GM18909 (cell line): ENCODE data around the gene NDEL1.

Experiments
- ATAC-seq: cut with Tn5 transposase; IDR thresholded peaks from one replicate; pipeline ENCODE4 v1.9.1; 2021; ENCODE audit warnings: mild to moderate bottlenecking; ENCODE audit not compliant: unreplicated experiment, poor library complexity

The NDEL1 gene

GRCh38 chr17:8475227-8475626, 39.5 kb downstream of the NDEL1 start:
- no peak for ATAC-seq

GRCh38 chr17:8475781-8476180, 40.1 kb downstream of the NDEL1 start:
- no peak for ATAC-seq

DNA sequence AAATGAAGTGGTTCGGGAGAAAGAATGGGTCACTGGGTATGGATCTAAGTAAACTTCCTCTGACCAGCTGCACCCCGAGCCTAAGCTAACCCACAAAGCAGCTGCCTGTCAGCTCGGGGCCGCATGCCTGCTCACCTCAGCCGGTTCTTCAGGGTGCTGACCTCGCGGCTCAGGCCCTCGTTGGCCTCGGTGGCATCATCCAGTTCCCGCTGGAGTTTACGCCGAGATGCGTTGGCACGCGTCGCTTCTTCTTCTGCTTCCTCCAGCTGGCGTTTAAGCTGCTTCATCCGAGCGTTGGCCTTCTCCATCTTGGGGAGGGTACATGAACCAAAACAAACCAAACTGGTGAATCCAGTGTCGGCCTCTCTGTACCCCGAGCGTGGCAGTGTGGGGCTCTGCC, 41.1 kb downstream of the NDEL1 start:
- no peak for ATAC-seq

DNA sequence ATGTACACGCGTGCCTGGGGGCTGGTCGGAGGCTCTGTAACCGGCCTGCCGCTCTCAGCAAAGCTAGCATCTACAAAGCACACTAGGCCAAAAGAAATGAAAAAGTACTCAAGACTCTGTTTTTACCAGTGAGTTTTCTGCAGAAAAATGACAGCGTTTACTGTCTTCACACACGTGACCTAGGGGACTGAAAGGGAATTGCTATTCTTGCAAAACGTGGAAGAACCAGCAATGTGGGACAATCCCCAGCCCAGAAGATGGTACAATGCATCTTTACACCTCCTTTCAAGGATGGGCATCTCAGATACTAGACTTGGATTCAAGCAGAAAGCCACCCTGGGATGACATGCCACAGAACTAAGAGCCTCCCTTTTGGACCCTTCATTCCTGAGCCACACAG, 41.5 kb downstream of the NDEL1 start:
- ATAC-seq = no peak

GRCh38 chr17:8477715-8478441, 42.2 kb downstream of the NDEL1 start:
- ATAC-seq = no peak

DNA sequence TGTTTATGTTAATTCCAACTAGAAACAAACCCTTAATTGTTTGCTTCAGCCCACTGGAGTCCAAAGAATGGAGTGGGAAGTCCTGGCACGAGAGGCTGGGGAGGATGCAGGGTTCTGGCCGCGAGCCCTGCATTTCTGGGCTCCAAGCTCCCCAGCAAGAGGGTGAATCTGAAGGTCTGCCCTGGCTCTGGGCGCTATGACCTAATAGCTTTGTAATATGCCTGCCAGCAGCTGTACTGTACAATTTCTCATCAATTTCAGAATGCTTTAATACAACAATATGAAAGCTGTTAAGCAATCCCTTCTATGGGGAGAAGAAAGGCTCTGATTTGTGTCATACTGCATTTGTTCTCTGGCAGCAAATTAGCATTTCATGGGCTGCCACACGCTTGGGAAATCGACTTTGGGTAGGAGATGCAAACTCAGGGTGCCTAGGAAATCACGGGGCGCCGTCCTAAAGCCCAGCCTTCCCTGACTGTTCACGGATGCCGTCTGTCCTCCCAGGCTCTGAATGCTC, 43.8 kb downstream of the NDEL1 start:
- ATAC-seq = no peak

- no peak for ATAC-seq
These were observed 44.6 kb downstream of the NDEL1 start for GRCh38 chr17:8480011-8480976.

DNA sequence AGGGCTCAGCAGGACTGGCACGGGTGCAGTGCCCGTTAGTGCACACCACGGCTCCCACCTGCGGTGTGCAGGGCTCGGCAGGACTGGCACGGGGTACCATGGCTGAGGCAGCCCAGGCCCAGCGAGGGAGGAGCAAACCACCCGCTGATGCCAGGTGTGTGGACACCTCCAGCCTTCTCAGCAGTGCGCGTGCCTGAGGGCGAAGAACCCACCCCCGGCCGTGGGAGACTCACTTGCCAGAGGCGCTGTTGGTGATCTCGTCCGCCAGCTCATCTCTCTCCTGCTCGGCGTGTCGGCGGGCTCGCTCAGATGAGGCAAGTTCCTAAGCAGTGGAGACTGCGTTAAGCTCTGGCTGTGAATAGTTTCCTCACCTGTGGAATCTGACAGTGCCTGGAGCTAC, 45.4 kb downstream of the NDEL1 start:
- ATAC-seq = no peak

DNA sequence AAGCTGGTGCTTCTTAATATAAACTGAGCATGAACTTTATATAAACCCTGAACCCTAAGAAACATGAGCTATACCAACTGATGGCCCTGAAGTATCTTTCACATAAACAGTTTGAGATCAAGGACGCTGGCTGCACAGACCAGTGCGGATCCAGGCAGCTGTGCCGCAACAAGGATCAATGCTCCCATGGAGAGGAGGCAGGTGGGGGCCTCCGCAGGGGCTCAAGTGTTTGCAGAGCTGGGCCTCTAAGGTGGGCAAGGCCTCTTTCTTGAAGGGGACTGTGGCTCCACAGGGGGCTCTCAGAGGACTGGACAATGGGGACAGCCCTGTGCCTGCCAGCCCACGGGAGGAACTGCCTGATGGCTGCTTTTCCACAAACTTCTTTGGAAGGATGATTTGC, 46.0 kb downstream of the NDEL1 start:
- no peak for ATAC-seq

- no peak for ATAC-seq
These were observed 46.9 kb downstream of the NDEL1 start for GRCh38 chr17:8482546-8482945.

DNA sequence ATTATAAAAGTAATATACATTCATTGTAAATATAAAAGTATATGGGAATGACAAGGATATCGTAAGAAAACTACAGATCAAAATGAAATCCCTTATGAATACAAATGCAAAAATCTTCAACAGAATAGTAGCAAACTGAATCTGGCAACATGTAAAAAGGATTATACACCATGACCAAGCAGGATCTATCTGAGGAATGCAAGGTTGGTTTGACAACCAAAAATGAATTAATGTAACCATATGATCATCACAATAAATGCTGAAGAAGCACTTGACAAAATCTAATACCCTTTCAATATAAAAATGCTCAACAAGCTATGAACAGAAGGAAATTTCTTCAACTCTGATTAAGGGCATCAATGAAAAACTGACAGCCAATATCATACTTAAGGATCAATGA, 48.8 kb downstream of the NDEL1 start:
- ATAC-seq = no peak

DNA sequence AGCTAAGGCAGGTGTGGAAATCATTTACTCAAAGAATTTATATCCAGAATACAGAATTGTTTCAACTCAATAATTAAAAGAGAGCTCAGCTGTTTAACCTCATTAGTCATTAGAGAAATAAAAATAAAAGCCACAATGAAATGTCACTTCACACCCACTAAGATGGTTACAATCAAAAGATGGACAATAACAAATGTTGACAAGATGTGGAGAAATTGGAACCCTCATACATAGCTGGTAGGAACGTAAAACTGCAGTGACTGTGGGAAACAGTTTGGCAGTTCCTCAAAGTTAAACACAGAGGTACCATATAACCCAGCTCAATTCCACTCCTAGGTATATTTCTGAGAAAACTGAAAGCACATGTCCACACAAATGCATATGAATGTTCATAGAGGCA, 49.8 kb downstream of the NDEL1 start:
- no peak for ATAC-seq

GRCh38 chr17:8487130-8487645, 51.5 kb downstream of the NDEL1 start:
- no peak for ATAC-seq

GRCh38 chr17:8487743-8488142, 52.1 kb downstream of the NDEL1 start:
- ATAC-seq = no peak

DNA sequence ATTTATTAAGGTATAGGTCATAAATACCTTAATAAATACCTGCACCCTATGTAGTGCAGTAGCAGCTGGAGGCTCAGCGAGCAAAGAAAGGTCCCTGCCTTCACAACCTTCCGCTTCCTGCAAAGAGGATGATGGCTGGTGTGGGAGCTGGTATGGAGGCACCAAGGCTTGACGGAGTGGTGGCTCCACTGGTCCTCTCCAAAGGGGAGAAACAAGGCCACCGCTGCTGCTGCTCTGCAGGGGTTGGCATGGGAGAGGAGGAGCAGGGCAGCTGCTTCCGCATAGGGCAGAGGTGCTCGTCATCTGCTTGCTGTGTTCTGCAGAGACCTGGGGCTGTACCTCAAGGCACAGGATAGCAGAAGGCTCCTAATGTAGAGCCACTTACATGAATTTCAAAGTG, 52.8 kb downstream of the NDEL1 start:
- ATAC-seq = no peak

DNA sequence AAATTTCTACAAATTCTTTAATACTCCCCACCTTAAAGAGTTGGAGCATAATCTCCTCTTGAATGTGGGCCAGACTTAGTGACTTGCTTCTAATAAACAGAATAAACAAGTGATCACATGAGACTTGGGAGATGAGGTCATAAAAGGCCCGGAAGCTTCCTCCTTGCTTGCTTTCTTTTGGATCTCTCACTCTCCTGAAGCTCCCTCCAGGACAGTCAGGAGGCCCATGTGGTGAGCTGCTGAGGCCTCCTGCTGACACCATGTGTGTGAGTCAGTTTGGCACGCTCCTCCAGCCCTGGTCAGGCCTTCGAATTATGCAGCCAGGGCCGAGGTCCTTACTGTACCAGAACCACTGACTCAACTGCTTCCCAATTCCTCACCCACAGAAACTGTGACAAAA, 53.2 kb downstream of the NDEL1 start:
- ATAC-seq = no peak

DNA sequence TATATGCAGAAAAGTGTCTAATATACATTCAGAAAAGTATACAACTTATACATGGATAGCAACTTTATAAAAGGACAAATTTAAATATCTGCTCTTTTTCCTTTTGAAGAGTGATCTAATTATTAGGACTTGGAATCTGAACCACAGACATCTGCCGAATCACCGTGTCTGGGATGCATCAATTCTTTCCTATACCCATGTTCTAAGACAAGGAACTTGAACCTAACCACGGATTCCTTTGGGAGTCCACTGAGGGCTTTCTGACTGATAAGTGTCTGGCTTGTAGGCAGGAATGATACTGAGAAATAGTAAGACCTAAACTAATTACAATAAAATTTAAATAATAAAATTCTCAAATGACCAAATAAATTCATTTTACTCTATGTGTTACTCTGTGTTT, 54.2 kb downstream of the NDEL1 start:
- no peak for ATAC-seq

- no peak for ATAC-seq
These were observed 54.8 kb downstream of the NDEL1 start for GRCh38 chr17:8490256-8491023.

GRCh38 chr17:8492121-8492520, 56.4 kb downstream of the NDEL1 start:
- no peak for ATAC-seq

- ATAC-seq = no peak
These were observed 58.3 kb downstream of the NDEL1 start for GRCh38 chr17:8494021-8494420.
